PC-3 (cell line): ENCODE measurements around the gene TBXAS1. TPM values are rescaled to one million over a fixed set of nuclear protein-coding genes. Genes with fewer than 3 reads are reported as not detected.
"Not testable (repeated sequence)": the region's sequence is repeated elsewhere in the genome, so short reads cannot be mapped to it uniquely, and the experiment has no call there.

Experiments
- ATAC-seq: fragments of 200-7000 bp; cut with Tn5 transposase; 2 replicates; pipeline ENCODE4 v1.9.1; 2020; ENCODE audit warnings: mild to moderate bottlenecking, moderate library complexity
- BruUV-seq: library from RNA; stranded (reverse); fragments of 400-500 nt; replicated peaks from 2 replicates; lab custom pipeline; 2021; lab: Mats Ljungman, UMichigan
- CTCF ChIA-PET: fragments of 300-600 bp; sonication (Branson Sonifier 250); formaldehyde crosslinking; loops from one replicate; lab custom pipeline; 2022; ENCODE audit warnings: antibody characterized with exemption; lab: Charles Lee
- POLR2A ChIA-PET: fragments of 300-600 bp; sonication (Branson Sonifier 250); formaldehyde crosslinking; loops from one replicate; lab custom pipeline; 2022; ENCODE audit warnings: antibody characterized with exemption; ENCODE audit not compliant: unreplicated experiment; lab: Charles Lee
- DNase-seq: peaks from one replicate; pipeline ENCODE4 v3.0.0-alpha.2; 2015
- H2AFZ ChIP-seq: fragments of 300-600 bp; sonication (generic); 2 replicates; pipeline ENCODE4 v1.6.0; 2016; ENCODE audit warnings: antibody characterized with exemption, low read length
- H3F3A ChIP-seq: fragments of 300-600 bp; sonication (generic); one replicate; pipeline ENCODE4 v1.6.0; 2017; ENCODE audit warnings: antibody characterized with exemption, low read length, control low read depth, mild to moderate bottlenecking; ENCODE audit not compliant: unreplicated experiment
- H3K27ac ChIP-seq: fragments of 300-600 bp; sonication (generic); 2 replicates; pipeline ENCODE4 v1.5.1; 2016; ENCODE audit warnings: mild to moderate bottlenecking, low read length
- H3K27me3 ChIP-seq: fragments of 300-600 bp; sonication (generic); 2 replicates; pipeline ENCODE4 v1.6.1; 2016; ENCODE audit warnings: low read length, mixed read lengths
- H3K36me3 ChIP-seq: fragments of 300-600 bp; sonication (generic); 2 replicates; pipeline ENCODE4 v1.6.1; 2016; ENCODE audit warnings: low read depth, mixed run types, low read length, mixed read lengths
- H3K4me1 ChIP-seq: fragments of 300-600 bp; sonication (generic); 2 replicates; pipeline ENCODE4 v1.5.1; 2016; ENCODE audit warnings: low read length; ENCODE audit not compliant: insufficient read depth
- H3K4me2 ChIP-seq: fragments of 300-600 bp; sonication (generic); 2 replicates; pipeline ENCODE4 v1.6.0; 2016; ENCODE audit warnings: low read length
- H3K4me3 ChIP-seq: fragments of 300-600 bp; sonication (generic); 2 replicates; pipeline ENCODE4 v1.5.1; 2016; ENCODE audit warnings: mild to moderate bottlenecking, low read length, mixed read lengths
- H3K79me2 ChIP-seq: fragments of 300-600 bp; sonication (generic); 2 replicates; pipeline ENCODE4 v1.6.1; 2017; ENCODE audit warnings: low read length, mixed read lengths
- H3K9ac ChIP-seq: fragments of 300-600 bp; sonication (generic); 2 replicates; pipeline ENCODE4 v1.6.0; 2016; ENCODE audit warnings: mild to moderate bottlenecking, low read length
- H3K9me2 ChIP-seq: fragments of 300-600 bp; sonication (generic); replicated peaks from 2 replicates; pipeline ENCODE4 v1.6.1; 2016; ENCODE audit warnings: mixed run types, low read length, mixed read lengths
- H3K9me3 ChIP-seq: fragments of 300-600 bp; sonication (generic); 2 replicates; pipeline ENCODE4 v1.6.1; 2016; ENCODE audit warnings: low read length, mixed read lengths
- H4K20me1 ChIP-seq: fragments of 300-600 bp; sonication (generic); 2 replicates; pipeline ENCODE4 v1.6.1; 2016; ENCODE audit warnings: low read length, mixed read lengths
- EZH2 ChIP-seq: fragments of 300-600 bp; sonication (generic); IDR thresholded peaks from one replicate; pipeline ENCODE4 v1.6.1; 2017; ENCODE audit warnings: antibody characterized with exemption, mild to moderate bottlenecking, low read length; ENCODE audit not compliant: unreplicated experiment
- EZH2phosphoT487 ChIP-seq: fragments of 300-600 bp; sonication (generic); IDR thresholded peaks from 2 replicates; pipeline ENCODE4 v1.6.1; 2018; ENCODE audit warnings: mild to moderate bottlenecking, antibody characterized with exemption, low read length, borderline replicate concordance
- intact Hi-C: fragments of 100-400 bp; cut with micrococcal nuclease; formaldehyde crosslinking; loops from 2 replicates; pipeline ENCODE4 v1.9.0; 2023
- total RNA-seq: library from RNA; depleted of rRNA; stranded (reverse); fragments of >200 nt; gene quantifications from 2 replicates; pipeline ENCODE4 v1.2.3, GENCODE V29; 2014
- TF ChIP-seq, protein P1 (sequence below): fragments of 300-600 bp; sonication (generic); conservative IDR thresholded peaks from 2 replicates; pipeline ENCODE4 v1.5.1; 2017; ENCODE audit warnings: antibody characterized with exemption, low read depth, mild to moderate bottlenecking, low read length

TBXAS1 gene
- total RNA-seq, 1 experiment from 2014 or later, result 21.8 TPM

DNA sequence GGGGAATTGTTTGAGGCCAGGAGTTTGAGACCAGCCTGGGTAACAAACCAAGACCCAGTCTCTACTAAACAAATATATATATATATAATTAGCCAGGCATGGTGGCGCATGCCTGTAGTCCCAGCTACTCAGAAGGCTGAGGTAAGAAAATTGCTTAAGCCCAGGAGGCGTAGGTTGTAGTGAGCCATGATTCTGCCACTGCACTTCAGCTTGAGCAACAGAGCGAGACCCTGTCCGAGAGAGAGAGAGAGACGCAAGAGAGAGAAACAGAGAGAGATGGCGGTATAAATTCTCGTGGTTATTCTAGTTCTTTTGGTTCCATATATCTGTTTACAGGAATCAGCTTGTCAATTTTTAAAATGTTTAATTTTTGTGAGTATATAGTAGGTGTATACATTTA lies 94.0 kb downstream of the TBXAS1 start:
- Histone ChIP-seq H3K4me3 (no peak overlapping the region), H3K9me3 (no peaks in the 10 kb centered on the region), H3K27ac (no peak overlapping the region), H3K4me1 (peaks cover 2% of the 10 kb centered on the region; the same call in 1 of the 2 replicates), H3K9me2 (no peaks in the 10 kb centered on the region), H3K36me3 (no peaks in the 10 kb centered on the region), H3K27me3 (no peaks in the 10 kb centered on the region), H3K79me2 (no peaks in the 10 kb centered on the region), H3K9ac (no peak overlapping the region), H3F3A (no peaks in the 10 kb centered on the region), H3K4me2 (no peak overlapping the region), H4K20me1 (no peaks in the 10 kb centered on the region), H2AFZ (no peak overlapping the region)
- TF ChIP-seq EZH2, result no peak
- TF ChIP-seq, protein P1, sequence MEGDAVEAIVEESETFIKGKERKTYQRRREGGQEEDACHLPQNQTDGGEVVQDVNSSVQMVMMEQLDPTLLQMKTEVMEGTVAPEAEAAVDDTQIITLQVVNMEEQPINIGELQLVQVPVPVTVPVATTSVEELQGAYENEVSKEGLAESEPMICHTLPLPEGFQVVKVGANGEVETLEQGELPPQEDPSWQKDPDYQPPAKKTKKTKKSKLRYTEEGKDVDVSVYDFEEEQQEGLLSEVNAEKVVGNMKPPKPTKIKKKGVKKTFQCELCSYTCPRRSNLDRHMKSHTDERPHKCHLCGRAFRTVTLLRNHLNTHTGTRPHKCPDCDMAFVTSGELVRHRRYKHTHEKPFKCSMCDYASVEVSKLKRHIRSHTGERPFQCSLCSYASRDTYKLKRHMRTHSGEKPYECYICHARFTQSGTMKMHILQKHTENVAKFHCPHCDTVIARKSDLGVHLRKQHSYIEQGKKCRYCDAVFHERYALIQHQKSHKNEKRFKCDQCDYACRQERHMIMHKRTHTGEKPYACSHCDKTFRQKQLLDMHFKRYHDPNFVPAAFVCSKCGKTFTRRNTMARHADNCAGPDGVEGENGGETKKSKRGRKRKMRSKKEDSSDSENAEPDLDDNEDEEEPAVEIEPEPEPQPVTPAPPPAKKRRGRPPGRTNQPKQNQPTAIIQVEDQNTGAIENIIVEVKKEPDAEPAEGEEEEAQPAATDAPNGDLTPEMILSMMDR, result no peak
- TF ChIP-seq EZH2phosphoT487, result no peak
- BruUV-seq, result no TSS peak
- DNase-seq, result no peak
- ChIA-PET POLR2A (no interaction called here), CTCF (no interaction called here)
- no peak for ATAC-seq
- intact Hi-C loops, result no loop called here

DNA sequence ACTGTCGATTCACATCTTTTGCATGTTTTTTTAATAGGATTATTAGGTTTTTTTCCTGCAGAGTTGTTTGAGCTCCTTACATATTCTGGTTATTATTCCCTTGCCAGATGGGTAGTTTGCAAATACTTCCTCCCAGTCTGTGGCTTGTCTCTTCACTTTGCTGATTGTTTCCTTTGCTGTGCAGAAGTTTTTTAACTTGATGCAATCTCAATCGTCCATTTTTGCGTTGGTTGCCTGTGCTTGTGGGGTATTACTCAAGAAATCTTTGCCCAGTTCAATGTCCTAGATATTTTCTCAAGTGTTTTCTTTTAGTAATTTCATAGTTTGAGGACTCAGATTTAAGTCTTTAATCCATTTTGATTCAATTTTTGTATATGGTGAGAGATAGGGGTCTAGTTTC lies 95.4 kb downstream of the TBXAS1 start:
- H3K36me3 ChIP-seq, result no peaks in the 10 kb centered on the region
- H3K4me1 ChIP-seq, result no peaks in the 10 kb centered on the region
- no peak for DNase-seq
- no peak overlapping the region for H2AFZ ChIP-seq
- intact Hi-C loops, result no loop called here
- POLR2A ChIA-PET, result no interaction called here
- H3K27ac ChIP-seq, result no peak overlapping the region
- TF ChIP-seq, protein P1, result no peak
- TF ChIP-seq EZH2 (no peak), EZH2phosphoT487 (no peak)
- no peak overlapping the region for H3K4me2 ChIP-seq
- no peak overlapping the region for H3K9ac ChIP-seq
- no peak overlapping the region for H3K4me3 ChIP-seq
- no TSS peak for BruUV-seq
- H4K20me1 ChIP-seq, result no peaks in the 10 kb centered on the region
- CTCF ChIA-PET, result no interaction called here
- H3F3A ChIP-seq, result no peaks in the 10 kb centered on the region
- ATAC-seq, result no peak
- no peaks in the 10 kb centered on the region for H3K9me3 ChIP-seq
- H3K27me3 ChIP-seq, result no peaks in the 10 kb centered on the region
- H3K79me2 ChIP-seq, result no peaks in the 10 kb centered on the region
- H3K9me2 ChIP-seq, result no peaks in the 10 kb centered on the region

DNA sequence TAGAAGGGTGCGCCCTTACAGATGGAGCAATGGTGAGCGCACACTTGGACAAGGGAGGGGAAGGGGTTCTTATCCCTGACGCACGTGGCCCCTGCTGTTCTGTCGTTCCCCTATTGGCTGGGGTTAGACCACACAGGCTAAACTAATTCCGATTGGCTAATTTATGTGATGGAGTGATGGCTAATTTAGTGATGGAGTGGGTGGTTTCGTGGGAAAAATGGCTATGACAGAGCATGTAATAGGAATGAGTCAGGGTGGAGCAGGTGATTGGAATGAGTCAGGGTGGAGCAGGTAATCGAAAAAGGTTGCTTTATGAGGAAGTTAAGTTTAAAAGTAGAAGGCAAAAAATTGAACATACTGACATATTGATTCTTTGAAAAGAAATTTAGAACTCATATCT lies 100.2 kb downstream of the TBXAS1 start:
- intact Hi-C loops, H3K9ac ChIP-seq, H3K4me2 ChIP-seq, H3K36me3 ChIP-seq, H3K27me3 ChIP-seq, H3K79me2 ChIP-seq, H3K9me2 ChIP-seq, H3K4me1 ChIP-seq, H4K20me1 ChIP-seq, DNase-seq, H2AFZ ChIP-seq, H3K9me3 ChIP-seq, H3F3A ChIP-seq, H3K4me3 ChIP-seq, H3K27ac ChIP-seq, CTCF ChIA-PET, POLR2A ChIA-PET, BruUV-seq, ATAC-seq: not testable (repeated sequence)
